NCI-H2227 (cell line): ENCODE data around the gene CDH10.

Source experiments
- DNase-seq: peaks from one replicate; lab custom pipeline; 2025; ENCODE audit not compliant: unreplicated experiment; lab: John Stamatoyannopoulos, UW

CDH10 gene

DNA sequence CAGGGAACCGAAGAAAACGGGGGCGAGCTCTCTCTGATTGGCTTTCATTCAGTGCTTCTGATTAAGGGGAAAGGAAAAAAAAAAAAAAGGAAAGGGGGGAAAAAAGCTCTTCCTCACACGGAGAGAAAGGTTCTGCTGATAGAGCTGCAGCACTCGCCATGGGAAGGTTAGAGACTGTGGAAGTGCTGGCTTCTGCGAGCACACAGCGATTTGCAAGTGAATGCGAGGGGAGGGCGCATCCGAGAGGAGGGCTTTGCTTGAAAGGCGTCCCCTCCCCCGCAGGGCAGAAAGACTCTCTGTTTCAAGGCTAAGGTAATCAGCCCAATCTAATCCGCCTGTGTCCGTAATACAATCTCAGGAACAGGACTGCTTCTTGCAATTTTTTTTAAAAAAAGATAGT lies at the start of gene CDH10:
CDH10 (minus strand) TSS at position 218 of the 400 bp plus-strand sequence. CDS start 51,488 bp downstream, outside the sequence.
- DNase-seq = peak; percentile 84

- DNase-seq = no peak
These were observed 48.8 kb upstream of the CDH10 start for GRCh38 chr5:24693609-24694008.

- no peak for DNase-seq
These were observed 46.3 kb upstream of the CDH10 start for GRCh38 chr5:24691074-24691473.

- DNase-seq = no peak
These were observed 36.3 kb upstream of the CDH10 start for GRCh38 chr5:24681106-24681505.

- DNase-seq = no peak
These were observed 23.3 kb upstream of the CDH10 start for GRCh38 chr5:24668050-24668449.

DNA sequence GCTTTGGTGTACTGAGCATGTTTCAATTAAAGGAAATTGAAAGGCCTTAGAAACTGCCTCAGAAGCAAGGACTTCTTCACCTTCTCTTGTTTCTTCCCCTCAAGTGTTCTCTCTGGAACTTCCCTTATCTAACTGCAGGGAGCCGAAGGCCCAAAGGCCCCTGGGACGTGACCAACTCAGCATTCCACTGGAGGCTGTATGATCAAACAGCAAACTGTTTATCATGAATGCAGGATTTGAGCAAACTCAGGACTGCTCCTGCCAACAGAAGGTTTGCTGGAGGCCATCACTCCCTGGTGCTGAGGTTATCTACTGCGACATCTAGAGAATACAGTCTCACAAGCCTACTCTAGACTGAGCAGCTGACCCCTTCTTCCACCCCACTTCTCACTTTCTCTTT lies 4.8 kb upstream of the CDH10 start:
- DNase-seq = no peak

- no peak for DNase-seq
These were observed 2.1 kb upstream of the CDH10 start for GRCh38 chr5:24646915-24647314.

DNA sequence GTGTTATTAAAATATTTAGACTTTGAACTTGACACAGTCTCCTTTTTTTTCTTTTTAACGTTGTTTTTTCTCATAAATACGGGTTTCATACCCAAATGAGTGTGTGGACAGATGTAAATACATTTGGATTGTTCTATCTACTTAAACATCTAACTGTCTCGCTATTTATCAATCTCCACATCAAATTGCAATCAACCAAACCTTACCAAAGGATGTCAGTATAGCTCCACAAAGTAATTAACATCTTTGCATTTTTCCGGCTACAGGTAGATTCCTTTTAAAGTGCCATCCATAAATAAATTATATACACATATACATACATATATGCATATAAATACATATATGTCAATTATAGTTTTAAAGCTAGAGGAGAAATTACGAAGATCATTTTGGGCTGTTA lies 705 bp upstream of the CDH10 start:
- no peak for DNase-seq

- DNase-seq = no peak
These were observed 898 bp downstream of the CDH10 start for GRCh38 chr5:24643880-24644279.

GRCh38 chr5:24643156-24643555 lies 1.6 kb downstream of the CDH10 start:
- DNase-seq = no peak

GRCh38 chr5:24642022-24642421 lies 2.8 kb downstream of the CDH10 start:
- peak; percentile 51 for DNase-seq

DNA sequence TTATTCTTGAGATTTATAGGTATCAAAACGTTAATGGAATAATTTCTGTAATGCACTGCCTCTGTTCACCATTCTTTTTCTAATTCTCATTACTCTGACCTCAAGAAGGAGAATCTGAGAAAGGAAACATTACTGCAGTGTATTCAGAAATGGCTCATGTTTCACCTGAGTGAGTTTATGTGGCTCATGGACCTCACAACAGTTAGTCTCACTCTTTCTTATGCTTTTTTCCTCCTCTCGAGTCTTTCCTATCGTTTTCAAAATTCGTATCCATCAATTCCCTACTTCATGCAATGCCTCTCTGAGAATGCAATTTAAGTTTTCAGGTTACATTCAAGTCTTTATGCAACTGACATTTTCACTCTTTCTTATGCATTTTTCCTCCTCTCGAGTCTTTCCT lies 9.6 kb downstream of the CDH10 start:
- no peak for DNase-seq

DNA sequence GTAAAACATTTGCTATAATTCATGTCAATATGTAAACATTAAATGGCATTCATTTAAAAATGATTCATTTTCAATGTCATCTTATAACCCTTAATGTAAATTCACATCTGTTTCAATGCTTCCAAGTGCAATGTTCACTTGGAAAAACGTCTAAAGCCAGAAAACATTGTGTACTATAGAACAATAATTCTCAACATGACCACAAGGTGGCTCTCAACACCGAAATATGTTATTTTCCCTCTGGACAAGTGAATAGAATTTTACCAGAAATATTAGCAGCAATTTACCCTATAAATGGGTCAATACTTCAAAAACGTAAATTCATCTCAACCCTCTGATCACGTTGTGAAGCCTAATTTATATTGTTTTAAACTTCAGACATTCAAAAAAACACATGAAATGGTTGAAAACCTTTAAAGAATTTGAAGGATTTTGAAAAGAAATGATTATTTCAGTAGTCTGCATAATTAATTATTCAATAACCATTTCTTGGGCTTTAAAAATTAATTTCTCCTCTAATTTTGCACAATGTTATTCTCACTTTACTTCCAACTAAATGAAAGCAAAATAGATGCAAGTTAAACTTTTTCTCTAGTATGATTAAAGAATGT lies 11.0 kb downstream of the CDH10 start:
- DNase-seq = peak; percentile 69

DNA sequence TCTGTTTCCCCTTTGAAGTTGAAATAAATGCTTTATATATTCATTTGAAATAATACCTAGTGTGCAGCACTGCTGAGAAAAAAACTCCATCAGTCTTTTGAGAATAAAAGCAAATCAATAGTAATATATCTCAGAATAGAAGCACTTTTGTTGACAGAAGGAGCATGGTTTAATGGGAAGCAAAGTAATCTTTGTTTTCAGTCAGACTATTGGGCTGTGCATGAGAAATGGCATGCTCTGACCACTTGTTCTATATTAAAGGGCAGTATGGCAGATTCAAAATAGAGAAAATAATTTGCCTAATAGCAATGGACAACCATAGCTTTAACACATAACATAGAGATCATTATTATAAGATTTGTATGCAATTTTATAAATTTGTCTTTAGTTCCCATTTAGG lies 12.4 kb downstream of the CDH10 start:
- DNase-seq = no peak

- no peak for DNase-seq
These were observed 13.9 kb downstream of the CDH10 start for GRCh38 chr5:24630918-24631317.

DNA sequence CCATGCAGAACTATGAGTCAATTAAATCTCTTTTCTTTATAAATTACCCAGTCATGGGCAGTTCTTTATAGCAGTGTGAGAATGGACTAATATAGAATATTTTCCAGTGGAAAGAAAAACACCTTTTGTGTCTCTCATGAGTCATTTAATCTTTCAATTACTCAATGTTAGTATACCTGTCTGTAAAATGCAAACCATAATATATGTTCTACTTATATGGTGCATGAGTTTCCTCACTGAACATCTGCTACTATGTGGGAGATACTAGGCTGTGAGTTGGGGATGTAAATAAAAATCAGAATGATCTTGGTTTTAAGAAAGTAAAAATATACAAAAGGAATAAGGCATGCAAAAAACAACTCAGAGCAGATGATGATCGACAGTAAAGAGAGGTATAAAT lies 15.0 kb downstream of the CDH10 start:
- no peak for DNase-seq

DNA sequence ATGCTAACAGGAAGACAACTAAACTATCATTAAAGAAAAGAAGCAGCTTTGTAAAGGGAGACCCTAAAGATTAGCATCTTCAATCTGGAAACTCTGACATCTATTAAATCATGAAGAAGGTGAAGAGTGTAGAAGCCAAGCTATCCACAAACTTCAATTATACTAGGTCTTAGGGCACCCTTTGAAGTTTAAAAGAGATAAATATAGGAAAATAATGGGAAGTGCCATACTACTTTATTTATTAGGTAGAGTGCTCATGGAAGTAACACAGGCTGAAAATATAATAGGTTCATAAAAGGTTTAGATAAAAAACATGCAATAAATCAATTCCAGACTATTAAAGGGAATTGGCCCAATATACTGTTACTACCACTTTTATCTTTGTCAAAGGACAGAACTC lies 19.9 kb downstream of the CDH10 start:
- peak; percentile 29 for DNase-seq

DNA sequence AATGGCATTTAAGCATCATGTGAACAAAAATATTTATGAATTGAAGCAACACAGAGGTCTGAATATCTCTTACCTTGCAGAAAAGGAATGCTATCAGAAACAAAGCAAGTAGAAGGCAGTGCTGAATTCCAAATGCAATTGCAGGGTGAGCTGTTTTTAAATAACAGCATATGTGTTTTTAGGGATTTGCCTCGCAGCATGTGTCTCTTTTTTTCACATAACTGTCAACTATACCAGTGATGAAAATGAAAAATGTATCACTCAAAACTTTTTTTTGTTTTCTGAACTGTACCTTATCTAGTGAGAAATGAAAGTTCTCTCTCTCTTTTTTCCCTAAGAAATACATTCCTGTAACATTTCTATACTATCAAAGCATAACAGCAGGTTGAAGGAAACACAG lies 21.2 kb downstream of the CDH10 start:
- DNase-seq = no peak

- peak; percentile 48 for DNase-seq
These were observed 21.7 kb downstream of the CDH10 start for GRCh38 chr5:24623031-24623430.

DNA sequence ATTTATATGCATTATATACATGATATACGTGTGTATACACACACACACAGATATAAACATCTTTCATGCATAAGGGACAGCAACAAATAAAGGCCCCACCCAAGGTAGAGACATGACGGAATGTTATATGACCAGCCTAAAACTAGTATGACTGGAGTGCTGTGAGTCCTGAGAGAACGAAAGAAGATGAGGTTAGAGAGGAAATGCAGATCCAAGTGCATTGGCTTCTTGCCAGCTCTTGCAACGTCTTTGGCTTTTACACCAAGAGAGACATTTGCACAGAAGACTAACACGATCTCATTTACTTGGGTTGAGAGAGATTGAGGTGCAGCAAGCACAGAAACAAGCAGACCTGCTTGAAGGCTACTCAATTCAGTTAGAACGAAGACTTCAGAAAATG lies 23.0 kb downstream of the CDH10 start:
- peak; percentile 48 for DNase-seq

DNA sequence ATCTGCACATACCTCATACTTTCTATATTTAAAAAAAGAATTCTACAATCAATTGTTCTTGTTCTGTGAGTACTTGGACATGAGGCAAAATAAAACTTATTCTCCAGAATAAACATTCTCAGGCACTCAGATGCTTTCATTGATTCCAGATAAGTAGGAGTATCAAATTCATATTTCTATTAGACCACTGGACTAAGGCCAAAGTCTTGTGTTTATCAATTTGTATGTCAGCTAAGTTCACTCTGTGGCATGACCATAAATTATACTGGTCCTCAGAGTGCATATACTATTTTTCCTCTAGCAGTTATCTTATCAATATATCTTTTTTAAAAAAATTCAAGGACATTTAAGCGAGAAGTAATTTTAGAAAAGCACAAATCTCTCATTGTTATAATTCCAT lies 28.2 kb downstream of the CDH10 start:
- DNase-seq = no peak

DNA sequence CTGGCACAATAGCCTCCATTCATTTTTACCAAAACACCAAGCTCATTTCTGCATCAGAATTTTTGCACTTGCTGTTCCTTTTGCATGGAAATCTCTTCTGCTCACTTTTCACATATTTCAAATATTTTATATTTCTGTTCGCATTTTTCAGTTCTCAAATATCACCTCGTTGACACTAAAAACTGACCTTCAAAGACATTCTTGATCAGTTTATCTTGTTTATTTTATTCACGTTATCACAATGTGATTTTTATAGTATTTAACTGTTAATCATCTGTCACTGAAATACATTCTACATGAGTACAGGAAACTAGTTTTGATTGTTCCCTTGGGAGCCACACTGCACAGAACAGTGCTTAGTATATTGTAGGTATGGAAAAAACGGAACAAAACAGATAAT lies 29.6 kb downstream of the CDH10 start:
- DNase-seq = no peak

GRCh38 chr5:24609706-24610105 lies 35.1 kb downstream of the CDH10 start:
- no peak for DNase-seq

- peak; percentile 13 for DNase-seq
These were observed 37.8 kb downstream of the CDH10 start for GRCh38 chr5:24606971-24607370.
